ENCODE results near the gene KREMEN2.

The KREMEN2 gene

GRCh38 chr16:2968738-2969544, 4.9 kb downstream of the KREMEN2 start, which contains the start of gene PAQR4:
PAQR4 (plus strand) TSS chr16:2969348; CDS start chr16:2969675, 327 bp downstream.
- Histone ChIP-seq H3K9me3 (no peaks in the 10 kb centered on the region), H3K4me3 (ENCODE audit: low read depth, low read length) (peak within 1 kb of the TSS; percentile 80), H3K36me3 (peaks cover 31% of the 10 kb centered on the region), H3K4me1 (peaks cover 23% of the 10 kb centered on the region), H3K27me3 (no peaks in the 10 kb centered on the region)
- DNase-seq: peak; percentile 95
- TF ChIP-seq CTCF (IDR thresholded peaks at IDR 0.05; ENCODE audit: low read depth, low read length): no peak

GRCh38 chr16:2969545-2970521, 5.8 kb downstream of the KREMEN2 start:
- H3K27me3 ChIP-seq: no peaks in the 10 kb centered on the region
- peak overlapping the region; percentile 80 for H3K4me3 ChIP-seq (ENCODE audit: low read depth, low read length)
- peaks cover 23% of the 10 kb centered on the region for H3K4me1 ChIP-seq
- DNase-seq: peak; percentile 86
- H3K9me3 ChIP-seq: no peaks in the 10 kb centered on the region
- TF ChIP-seq CTCF (IDR thresholded peaks at IDR 0.05; ENCODE audit: low read depth, low read length): peak; percentile 54
- peaks cover 40% of the 10 kb centered on the region for H3K36me3 ChIP-seq

GRCh38 chr16:2970563-2970962, 6.5 kb downstream of the KREMEN2 start:
- peaks cover 23% of the 10 kb centered on the region for H3K4me1 ChIP-seq
- no peaks in the 10 kb centered on the region for H3K9me3 ChIP-seq
- H3K36me3 ChIP-seq: peaks cover 48% of the 10 kb centered on the region
- TF ChIP-seq CTCF (IDR thresholded peaks at IDR 0.05; ENCODE audit: low read depth, low read length): no peak
- H3K27me3 ChIP-seq: no peaks in the 10 kb centered on the region
- H3K4me3 ChIP-seq (ENCODE audit: low read depth, low read length): peak overlapping the region; percentile 80
- no peak for DNase-seq

GRCh38 chr16:2971134-2971984, 7.3 kb downstream of the KREMEN2 start:
- Histone ChIP-seq H3K9me3 (no peaks in the 10 kb centered on the region), H3K4me3 (ENCODE audit: low read depth, low read length) (no peak overlapping the region), H3K4me1 (peaks cover 23% of the 10 kb centered on the region), H3K36me3 (peaks cover 56% of the 10 kb centered on the region), H3K27me3 (no peaks in the 10 kb centered on the region)
- TF ChIP-seq CTCF (IDR thresholded peaks at IDR 0.05; ENCODE audit: low read depth, low read length): no peak
- no peak for DNase-seq

- H3K4me1 ChIP-seq: peaks cover 23% of the 10 kb centered on the region
- no peak overlapping the region for H3K4me3 ChIP-seq (ENCODE audit: low read depth, low read length)
- no peaks in the 10 kb centered on the region for H3K27me3 ChIP-seq
- H3K9me3 ChIP-seq: no peaks in the 10 kb centered on the region
- peak; percentile 61 for DNase-seq
- H3K36me3 ChIP-seq: peaks cover 64% of the 10 kb centered on the region
- no peak for TF ChIP-seq CTCF (IDR thresholded peaks at IDR 0.05; ENCODE audit: low read depth, low read length)
These were observed 8.1 kb downstream of the KREMEN2 start for GRCh38 chr16:2971985-2972784.

All from BE2C (cell line).